Activated T-cell treated with anti-CD3 and anti-CD28 coated beads, Interleukin-2, amount 50 U/mL, for 72 hours (primary cell): ENCODE results near the gene RUVBL1. TPM values are rescaled to one million over a fixed set of nuclear protein-coding genes. Genes with fewer than 3 reads are reported as not detected.
"Not testable (repeated sequence)": the region's sequence is repeated elsewhere in the genome, so short reads cannot be mapped to it uniquely, and the experiment has no call there.

Experiments used
- ATAC-seq, 2 donors: fragments of 150-1000 bp; cut with Tn5 transposase; replicated peaks in 1 of 2; 2 replicates each; pipeline ENCODE4 v1.10.0; 2021; ENCODE audit warnings: moderate library complexity in 2 of 2, mild to moderate bottlenecking in 1 of 2
- DNase-seq, 2 donors: peaks; one replicate each; pipeline ENCODE4 v3.0.0; 2021 to 2022; ENCODE audit warnings: mixed read lengths in 1 of 2
- H3K27ac Mint-ChIP-seq: one replicate; pipeline ENCODE4 v1.8.0; 2022; ENCODE audit warnings: mild to moderate bottlenecking, moderate library complexity, mixed read lengths
- H3K27me3 Mint-ChIP-seq: one replicate; pipeline ENCODE4 v1.8.0; 2022; ENCODE audit warnings: low read depth, mixed read lengths
- H3K36me3 Mint-ChIP-seq, 2 donors: one replicate each; pipeline ENCODE4 v1.8.0; 2022; ENCODE audit warnings: mixed read lengths in 2 of 2, mild to moderate bottlenecking in 1 of 2; ENCODE audit not compliant: insufficient read depth in 2 of 2
- H3K4me1 Mint-ChIP-seq: one replicate; pipeline ENCODE4 v1.8.0; 2022; ENCODE audit warnings: low read depth, mixed read lengths
- H3K4me3 Mint-ChIP-seq, 2 donors: one replicate each; pipeline ENCODE4 v1.8.0; 2022; ENCODE audit warnings: mild to moderate bottlenecking in 2 of 2, mixed read lengths in 2 of 2, moderate library complexity in 2 of 2
- H3K9me3 Mint-ChIP-seq, 2 donors: one replicate each; pipeline ENCODE4 v1.8.0; 2022; ENCODE audit warnings: mixed read lengths in 2 of 2
- total RNA-seq, 2 donors: library from RNA; stranded (reverse); gene quantifications; one replicate each; pipeline ENCODE4 v1.2.3, GENCODE V29; 2022

The RUVBL1 gene
- 10 to 100 TPM; 39.7 to 50.4 TPM for total RNA-seq

- H3K27me3 Mint-ChIP-seq: no peaks in the 10 kb centered on the region
- H3K4me3 Mint-ChIP-seq: peak within 1 kb of the TSS; percentile 100
- H3K27ac Mint-ChIP-seq: peak within 1 kb of the TSS; percentile 98
- H3K9me3 Mint-ChIP-seq: peaks cover 3 to 6% of the 10 kb centered on the region in 2 donors
- DNase-seq (peak; percentile 97 to 98), ATAC-seq (peak; percentile 99 to 100)
- peaks cover 32% of the 10 kb centered on the region for H3K4me1 Mint-ChIP-seq
- H3K36me3 Mint-ChIP-seq: peaks cover 3 to 11% of the 10 kb centered on the region in 2 donors
Measured at GRCh38 chr3:128123538-128124368, at the start of gene RUVBL1. Gene RUVBL1 (minus strand): TSS chr3:128123812. CDS start chr3:128123724, 88 bp downstream.

DNA sequence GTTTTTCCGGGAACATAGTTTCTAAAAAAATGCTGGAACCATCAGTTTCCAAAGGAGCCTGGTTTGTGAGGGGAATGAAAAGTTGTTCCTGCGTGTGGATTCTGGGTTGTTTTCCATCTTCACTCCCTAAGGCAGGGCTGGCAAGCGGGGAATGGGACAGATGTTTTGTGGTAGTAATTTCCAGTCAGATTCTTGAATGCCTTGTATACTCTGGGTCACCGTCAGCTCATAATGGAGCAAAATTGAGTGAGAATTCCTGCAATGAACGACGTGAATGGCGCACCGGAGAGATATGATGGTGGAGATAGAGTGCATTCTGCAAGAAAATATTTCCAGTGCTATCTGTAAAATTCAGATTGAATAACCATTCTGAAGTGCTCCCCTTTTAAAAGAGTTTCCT is 49.6 kb upstream of the RUVBL1 start:
- Mint-ChIP-seq H3K4me3 (no peak overlapping the region), H3K27ac (no peak overlapping the region), H3K27me3 (no peaks in the 10 kb centered on the region), H3K36me3 (no peaks in the 10 kb centered on the region), H3K4me1 (peaks cover 33% of the 10 kb centered on the region), H3K9me3 (no peaks in the 10 kb centered on the region)
- no peak for DNase-seq
- ATAC-seq: no peak

GRCh38 chr3:128170866-128171516 is 47.4 kb upstream of the RUVBL1 start:
- ATAC-seq: no peak
- no peak overlapping the region for H3K4me3 Mint-ChIP-seq
- no peaks in the 10 kb centered on the region for H3K36me3 Mint-ChIP-seq
- no peaks in the 10 kb centered on the region for H3K9me3 Mint-ChIP-seq
- no peak for DNase-seq
- no peaks in the 10 kb centered on the region for H3K27me3 Mint-ChIP-seq
- no peak overlapping the region for H3K27ac Mint-ChIP-seq
- H3K4me1 Mint-ChIP-seq: peaks cover 28% of the 10 kb centered on the region

DNA sequence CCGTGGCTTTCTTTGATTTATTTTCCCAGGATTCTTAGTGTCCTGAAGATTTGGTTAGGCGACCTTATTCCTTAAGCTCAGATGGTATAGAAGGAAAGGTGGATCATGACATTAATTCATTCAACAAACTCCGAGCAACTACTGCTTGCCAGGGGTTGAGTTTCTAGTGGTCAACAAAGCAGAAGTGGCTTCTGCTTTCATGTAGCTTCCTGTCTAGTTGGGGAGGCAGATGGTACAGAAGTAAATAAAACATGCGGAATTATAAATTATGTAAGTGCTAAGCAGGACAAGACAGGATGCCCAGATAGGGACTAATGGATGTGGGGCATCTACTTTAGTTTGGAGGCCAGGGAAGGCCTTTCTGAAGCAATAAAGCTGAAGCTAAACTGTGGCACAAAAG is 45.2 kb upstream of the RUVBL1 start:
- Mint-ChIP-seq H3K27me3 (no peaks in the 10 kb centered on the region), H3K4me1 (peaks cover 26% of the 10 kb centered on the region), H3K4me3 (no peak overlapping the region), H3K9me3 (no peaks in the 10 kb centered on the region), H3K27ac (no peak overlapping the region), H3K36me3 (peaks cover 0 to 4% of the 10 kb centered on the region in 2 donors)
- DNase-seq: no peak
- ATAC-seq: no peak

DNA sequence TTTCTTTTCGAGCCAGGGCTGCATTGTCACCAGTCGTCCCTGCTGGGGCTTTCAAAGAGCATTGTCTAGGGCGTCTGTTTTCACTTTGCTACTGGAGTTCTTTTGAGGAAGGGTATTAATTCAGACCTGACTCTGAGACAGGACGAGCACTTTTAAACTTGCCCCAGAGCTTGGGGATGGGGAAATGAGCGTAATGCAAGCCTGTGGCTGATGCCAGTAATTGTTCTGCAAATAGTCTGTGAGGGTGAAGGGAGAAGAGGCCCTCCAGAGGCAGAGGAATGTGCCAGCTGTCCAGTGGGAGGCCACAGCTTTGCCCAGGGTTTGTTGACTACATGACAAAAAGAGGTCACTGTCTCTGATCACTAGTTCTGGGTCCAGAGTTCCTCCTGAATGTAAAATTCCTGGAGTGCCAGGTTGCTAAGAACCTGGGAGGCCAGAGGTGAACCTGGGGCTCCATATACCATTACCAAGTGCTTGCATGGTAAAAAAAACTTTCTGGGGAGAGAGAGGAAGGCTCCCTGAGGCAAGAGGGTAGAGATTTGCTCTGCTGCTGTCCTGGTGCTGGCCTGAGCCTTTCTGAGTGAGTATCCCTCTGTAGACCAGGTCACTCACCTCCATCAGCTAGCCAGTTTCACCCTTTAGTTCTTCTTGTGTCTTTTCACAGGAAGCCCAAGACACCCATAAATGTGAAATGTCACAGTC is 44.5 kb upstream of the RUVBL1 start:
- ATAC-seq: no peak
- Mint-ChIP-seq H3K27me3 (no peaks in the 10 kb centered on the region), H3K4me1 (peaks cover 27% of the 10 kb centered on the region), H3K36me3 (peaks cover 0 to 4% of the 10 kb centered on the region in 2 donors), H3K9me3 (no peaks in the 10 kb centered on the region), H3K27ac (no peak overlapping the region), H3K4me3 (no peak overlapping the region)
- no peak for DNase-seq

- Mint-ChIP-seq H3K36me3 (peaks cover 0 to 4% of the 10 kb centered on the region in 2 donors), H3K27ac (no peak overlapping the region), H3K4me3 (no peak overlapping the region), H3K4me1 (peaks cover 27% of the 10 kb centered on the region), H3K9me3 (no peaks in the 10 kb centered on the region), H3K27me3 (no peaks in the 10 kb centered on the region)
- ATAC-seq: no peak
- DNase-seq: no peak
Measured at GRCh38 chr3:128167646-128167972, 44.0 kb upstream of the RUVBL1 start.

DNA sequence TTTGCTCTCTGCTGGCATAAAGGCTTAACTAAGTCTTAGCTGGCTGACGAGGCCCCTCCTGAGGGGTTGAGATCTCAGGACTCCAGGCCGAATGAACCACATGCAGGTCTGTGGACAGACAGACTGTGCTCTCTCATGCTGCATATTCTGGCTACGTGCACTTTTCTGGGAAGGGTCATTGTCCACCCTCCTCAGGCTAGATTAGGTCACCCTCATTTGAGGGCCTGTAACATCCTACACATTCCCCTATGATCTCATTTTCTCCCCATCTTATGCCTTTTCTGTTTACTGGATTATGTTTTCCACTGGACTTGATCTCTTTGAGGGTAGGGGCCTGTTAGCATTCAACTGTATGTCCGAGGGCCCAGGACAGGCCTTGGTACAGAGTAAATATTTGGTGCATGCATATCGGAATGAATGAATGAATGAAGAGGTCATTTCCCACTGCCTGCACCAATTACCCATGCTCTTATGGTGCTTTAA is 43.4 kb upstream of the RUVBL1 start:
- H3K27me3 Mint-ChIP-seq: no peaks in the 10 kb centered on the region
- H3K36me3 Mint-ChIP-seq: peaks cover 1 to 4% of the 10 kb centered on the region in 2 donors
- H3K27ac Mint-ChIP-seq: no peak overlapping the region
- no peaks in the 10 kb centered on the region for H3K9me3 Mint-ChIP-seq
- H3K4me1 Mint-ChIP-seq: peaks cover 27% of the 10 kb centered on the region
- no peak overlapping the region for H3K4me3 Mint-ChIP-seq
- ATAC-seq (no peak), DNase-seq (no peak)

DNA sequence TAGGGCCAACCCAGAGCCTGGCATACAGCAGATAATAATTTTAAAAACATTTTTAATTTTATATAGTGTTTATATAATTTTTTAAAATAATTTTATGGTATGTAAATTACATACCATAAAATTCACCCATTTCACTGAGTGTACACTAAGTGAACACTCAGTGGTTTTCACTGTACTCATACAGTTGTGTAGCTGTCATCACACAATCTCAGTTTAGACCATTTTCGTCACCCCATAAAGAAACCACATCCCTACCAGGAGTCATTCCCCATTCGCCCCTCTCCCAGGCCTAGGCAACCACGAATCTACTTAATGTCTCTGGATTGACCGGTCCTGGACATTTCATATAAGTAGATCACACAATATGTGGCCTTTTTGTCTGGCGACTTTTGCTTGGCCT is 39.8 kb upstream of the RUVBL1 start:
- DNase-seq: no peak
- Mint-ChIP-seq H3K9me3 (no peaks in the 10 kb centered on the region), H3K4me3 (no peak overlapping the region), H3K27me3 (no peaks in the 10 kb centered on the region), H3K36me3 (peaks cover 3 to 4% of the 10 kb centered on the region in 2 donors), H3K4me1 (peaks cover 18% of the 10 kb centered on the region), H3K27ac (no peak overlapping the region)
- ATAC-seq: no peak

GRCh38 chr3:128160661-128161060 is 37.0 kb upstream of the RUVBL1 start:
- Mint-ChIP-seq H3K27me3 (no peaks in the 10 kb centered on the region), H3K4me3 (no peak overlapping the region), H3K36me3 (peaks cover 11 to 12% of the 10 kb centered on the region in 2 donors), H3K4me1 (peaks cover 14% of the 10 kb centered on the region), H3K9me3 (no peaks in the 10 kb centered on the region), H3K27ac (no peak overlapping the region)
- DNase-seq (no peak), ATAC-seq (no peak)

- Mint-ChIP-seq H3K4me1 (peaks cover 23% of the 10 kb centered on the region), H3K36me3 (peaks cover 12 to 17% of the 10 kb centered on the region in 2 donors), H3K27ac (no peak overlapping the region), H3K9me3 (peaks cover 3 to 7% of the 10 kb centered on the region in 2 donors), H3K4me3 (no peak overlapping the region), H3K27me3 (no peaks in the 10 kb centered on the region)
- ATAC-seq (no peak), DNase-seq (no peak)
Measured at GRCh38 chr3:128155616-128156360, 32.2 kb upstream of the RUVBL1 start.

GRCh38 chr3:128154354-128154753 is 30.7 kb upstream of the RUVBL1 start:
- H3K27me3 Mint-ChIP-seq, H3K9me3 Mint-ChIP-seq, DNase-seq, ATAC-seq: not testable (repeated sequence)
- H3K27ac Mint-ChIP-seq: peak overlapping the region; percentile 84
- H3K4me3 Mint-ChIP-seq: peak overlapping the region; percentile 92 to 93
- H3K4me1 Mint-ChIP-seq: peaks cover 23% of the 10 kb centered on the region
- H3K36me3 Mint-ChIP-seq: peaks cover 12 to 17% of the 10 kb centered on the region in 2 donors

DNA sequence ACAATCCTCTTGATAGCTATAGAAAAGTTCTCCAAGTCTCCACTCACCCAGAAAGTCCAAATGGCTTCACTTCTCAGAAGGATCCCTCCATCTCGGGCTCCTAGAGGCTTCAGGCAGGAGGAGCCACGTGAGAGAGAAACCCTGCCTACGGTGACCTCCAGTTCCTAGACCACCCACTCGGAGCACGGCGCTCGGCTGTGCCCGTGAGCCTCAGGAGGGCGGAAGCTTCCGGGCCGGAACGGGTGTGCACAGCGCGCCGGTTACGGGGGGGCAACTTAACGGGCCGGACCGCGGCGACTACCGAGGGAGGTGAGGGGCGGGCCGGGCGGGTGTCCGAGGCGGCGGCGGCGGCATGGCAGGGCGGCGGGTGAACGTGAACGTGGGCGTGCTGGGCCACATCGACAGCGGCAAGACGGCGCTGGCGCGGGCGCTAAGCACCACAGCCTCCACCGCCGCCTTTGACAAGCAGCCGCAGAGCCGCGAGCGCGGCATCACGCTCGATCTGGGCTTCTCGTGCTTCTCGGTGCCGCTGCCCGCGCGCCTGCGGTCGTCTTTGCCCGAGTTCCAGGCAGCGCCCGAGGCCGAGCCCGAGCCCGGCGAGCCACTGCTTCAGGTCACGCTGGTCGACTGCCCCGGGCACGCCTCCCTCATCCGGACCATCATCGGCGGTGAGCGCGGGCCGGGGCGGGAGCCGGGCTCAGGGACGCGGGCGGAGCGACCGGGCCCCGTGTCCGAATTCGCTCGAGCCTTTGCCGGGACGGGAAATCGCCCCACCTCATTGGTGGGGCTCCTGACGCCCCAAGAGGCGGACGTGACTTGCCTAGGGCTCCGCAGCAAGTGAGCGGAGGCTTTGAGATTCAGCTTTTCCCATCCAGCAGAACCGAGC is 29.8 kb upstream of the RUVBL1 start, which contains the start of gene EEFSEC:
Gene EEFSEC (plus strand): TSS at position 326 of the 886 bp plus-strand sequence. CDS start 27 bp downstream, at position 353.
- peak within 1 kb of the TSS; percentile 92 to 93 for H3K4me3 Mint-ChIP-seq
- H3K27me3 Mint-ChIP-seq: no peaks in the 10 kb centered on the region
- H3K4me1 Mint-ChIP-seq: peaks cover 23% of the 10 kb centered on the region
- peaks cover 3 to 7% of the 10 kb centered on the region in 2 donors for H3K9me3 Mint-ChIP-seq
- DNase-seq (peak; percentile 90 to 92), ATAC-seq (peak; percentile 94 to 96)
- H3K27ac Mint-ChIP-seq: peak within 1 kb of the TSS; percentile 84
- H3K36me3 Mint-ChIP-seq: peaks cover 12 to 15% of the 10 kb centered on the region in 2 donors
